ENCODE measurements around the gene ZPLD1. TPM values are rescaled to one million over a fixed set of nuclear protein-coding genes. Genes with fewer than 3 reads are reported as not detected.

Gene ZPLD1
- total and polyA plus RNA-seq, 2 of the 8 experiments (the other 6 are each of a cell fraction or from before 2014, with no cell fraction given): not detected

- peaks cover 14 to 15% of the 10 kb centered on the region in 2 experiments for H3K9me3 ChIP-seq (ENCODE audit: insufficient read depth in 2 of 2, low read depth in 1 of 2, low read length in 1 of 2)
- no peaks in the 10 kb centered on the region for H3K79me2 ChIP-seq (ENCODE audit: control insufficient read depth in 1 of 2, insufficient read depth in 2 of 2, low read length in 2 of 2)
- no peak overlapping the region for H2BK15ac ChIP-seq (ENCODE audit: low read length)
- no peak overlapping the region for H2AK5ac ChIP-seq (ENCODE audit: low read depth, low read length)
- no peak for FAIRE-seq
- H2BK5ac ChIP-seq (ENCODE audit: low read depth, low read length): no peak overlapping the region
- H3K27me3 ChIP-seq (replicated peaks in 1 of 4; ENCODE audit: control insufficient read depth in 3 of 4, extremely low read depth in 1 of 4, insufficient read depth in 3 of 4, low read length in 3 of 4): no peaks in the 10 kb centered on the region
- no peak overlapping the region for H3K14ac ChIP-seq (ENCODE audit: insufficient read length)
- no peak overlapping the region for H3K56ac ChIP-seq (replicated peaks; ENCODE audit: insufficient read length, low read depth, low read length)
- no peak overlapping the region for H3K4me2 ChIP-seq (ENCODE audit: insufficient read depth in 1 of 2, low read depth in 2 of 2, low read length in 2 of 2)
- H3K27ac ChIP-seq (ENCODE audit: low read depth, low read length): no peak overlapping the region
- 84% methylated on average over 2 of the region's 2 CpGs; no CpG with 5 or more reads in 1 of the 2 experiments for WGBS, 2 experiments (ENCODE audit: extremely low coverage in 1 of 2, insufficient coverage in 1 of 2, insufficient read length in 1 of 2, insufficient replicate concordance in 2 of 2, low coverage in 1 of 2, low lambda C conversion rate in 2 of 2, missing lambda C conversion rate in 1 of 2)
- no peak overlapping the region for H2BK12ac ChIP-seq (ENCODE audit: low read depth, low read length)
- H4K91ac ChIP-seq (replicated peaks; ENCODE audit: insufficient read length, low read length): no peak overlapping the region
- ChIA-PET CTCF (ENCODE audit: partially characterized antibody) (interaction anchor here (1.5 kb wide), 1 partner anchor 36 kb away, joined by 5 read pairs; no protein-coding TSS in a partner anchor), POLR2A (ENCODE audit: partially characterized antibody) (no interaction called here)
- no peaks in the 10 kb centered on the region for H4K20me1 ChIP-seq (replicated peaks in 1 of 2; ENCODE audit: control insufficient read depth in 1 of 2, insufficient read depth in 2 of 2, low read length in 2 of 2)
- H4K5ac ChIP-seq (ENCODE audit: insufficient read length, low read depth, low read length): no peak overlapping the region
- H3K23ac ChIP-seq (ENCODE audit: insufficient read length): no peak overlapping the region
- H3K9ac ChIP-seq (replicated peaks in 1 of 4; ENCODE audit: extremely low read depth in 1 of 4, low read depth in 3 of 4, low read length in 3 of 4): no peak overlapping the region
- no peak overlapping the region for H3K4ac ChIP-seq (replicated peaks; ENCODE audit: insufficient read length, low read depth, low read length)
- H3K79me1 ChIP-seq (ENCODE audit: low read depth, low read length): no peaks in the 10 kb centered on the region
- no peak for DNase-seq (ENCODE audit: low read depth in 1 of 2, low spot score in 2 of 2)
- no peak overlapping the region for H2BK120ac ChIP-seq (replicated peaks; ENCODE audit: low read depth, low read length)
- no peak overlapping the region for H2BK20ac ChIP-seq (ENCODE audit: low read length)
- H3K4me3 ChIP-seq (ENCODE audit: extremely low read depth in 1 of 4, insufficient read depth in 2 of 4, low read depth in 3 of 4, low read length in 4 of 4): no peak overlapping the region
- no peaks in the 10 kb centered on the region for H3K23me2 ChIP-seq (ENCODE audit: low read depth, low read length)
- no peak for TF ChIP-seq SAP30 (IDR thresholded peaks at IDR 0.05; ENCODE audit: insufficient read depth, insufficient replicate concordance, low read length)
- no peak for TF ChIP-seq MAFK (IDR thresholded peaks at IDR 0.05; ENCODE audit: low read depth, low read length)
- no peak for TF ChIP-seq SP1 (IDR thresholded peaks at IDR 0.05; ENCODE audit: low read depth, low read length)
- TF ChIP-seq KDM5A (IDR thresholded peaks at IDR 0.05; ENCODE audit: low read length): no peak
- no peak for TF ChIP-seq TCF12 (IDR thresholded peaks at IDR 0.05; ENCODE audit: low read depth, low read length)
- TF ChIP-seq ASH2L (IDR thresholded peaks at IDR 0.05; ENCODE audit: low read length): no peak
- no peak for TF ChIP-seq SIRT6 (IDR thresholded peaks at IDR 0.05; ENCODE audit: low read length)
- no peak for TF ChIP-seq ZNF274 (IDR thresholded peaks at IDR 0.05; ENCODE audit: borderline replicate concordance, extremely low read depth, low read length)
- no peak for TF ChIP-seq SP4 (IDR thresholded peaks at IDR 0.05; ENCODE audit: low read length)
- no peak for TF ChIP-seq TAF7 (optimal IDR thresholded peaks at IDR 0.05; ENCODE audit: borderline replicate concordance, low read depth, low read length)
- TF ChIP-seq BRCA1 (IDR thresholded peaks at IDR 0.05; ENCODE audit: low read depth, low read length): no peak
- TF ChIP-seq SIX5 (IDR thresholded peaks at IDR 0.05; ENCODE audit: low read depth, low read length): no peak
- no peak for TF ChIP-seq CEBPB (IDR thresholded peaks at IDR 0.05; ENCODE audit: low read depth, low read length)
- no peak for TF ChIP-seq NRF1 (IDR thresholded peaks at IDR 0.05; ENCODE audit: low read depth, low read length)
- H2AFZ ChIP-seq (ENCODE audit: low read length): no peak overlapping the region
- no peaks in the 10 kb centered on the region for H3K36me3 ChIP-seq (ENCODE audit: control insufficient read depth in 2 of 4, insufficient read depth in 4 of 4, low read length in 3 of 4)
- H4K8ac ChIP-seq (ENCODE audit: extremely low read depth, insufficient read depth, low read length): no peak overlapping the region
- no peak overlapping the region for H3K18ac ChIP-seq (ENCODE audit: extremely low read depth, low read length)
- no peaks in the 10 kb centered on the region for H3K4me1 ChIP-seq (replicated peaks in 1 of 4; ENCODE audit: control insufficient read depth in 3 of 4, insufficient read depth in 4 of 4, low read length in 3 of 4)
Measured at GRCh38 chr3:102505542-102505941, 70.7 kb downstream of the ZPLD1 start.
